A172 (cell line): ENCODE data around the gene BCKDK. TPM values are rescaled to one million over a fixed set of nuclear protein-coding genes. Genes with fewer than 3 reads are reported as not detected.
"Not testable (repeated sequence)": the region's sequence is repeated elsewhere in the genome, so short reads cannot be mapped to it uniquely, and the experiment has no call there.

ENCODE experiments used
- DNase-seq: peaks from one replicate; pipeline ENCODE4 v3.0.0-alpha.2; 2015; ENCODE audit warnings: low spot score
- total RNA-seq: library from RNA; depleted of rRNA; stranded (reverse); fragments of >200 nt; shearing (Covaris generic); gene quantifications from 2 replicates; pipeline ENCODE4 v1.2.3, GENCODE V29; 2014

The BCKDK gene
- total RNA-seq, 1 experiment from 2014 or later = 38.1 TPM

DNA sequence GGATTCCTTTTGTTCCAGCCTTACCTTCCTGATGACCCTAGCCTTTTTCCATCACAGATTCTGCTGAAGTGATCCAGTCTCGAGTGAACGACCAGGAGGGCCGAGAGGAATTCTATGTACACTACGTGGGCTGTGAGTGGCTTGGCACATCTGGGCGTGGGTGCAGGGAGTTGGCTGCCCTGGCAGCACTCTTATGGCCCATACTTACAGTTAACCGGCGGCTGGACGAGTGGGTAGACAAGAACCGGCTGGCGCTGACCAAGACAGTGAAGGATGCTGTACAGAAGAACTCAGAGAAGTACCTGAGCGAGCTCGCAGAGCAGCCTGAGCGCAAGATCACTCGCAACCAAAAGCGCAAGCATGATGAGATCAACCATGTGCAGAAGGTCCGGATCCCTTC, 11.9 kb downstream of the BCKDK start:
- no peak for DNase-seq

DNA sequence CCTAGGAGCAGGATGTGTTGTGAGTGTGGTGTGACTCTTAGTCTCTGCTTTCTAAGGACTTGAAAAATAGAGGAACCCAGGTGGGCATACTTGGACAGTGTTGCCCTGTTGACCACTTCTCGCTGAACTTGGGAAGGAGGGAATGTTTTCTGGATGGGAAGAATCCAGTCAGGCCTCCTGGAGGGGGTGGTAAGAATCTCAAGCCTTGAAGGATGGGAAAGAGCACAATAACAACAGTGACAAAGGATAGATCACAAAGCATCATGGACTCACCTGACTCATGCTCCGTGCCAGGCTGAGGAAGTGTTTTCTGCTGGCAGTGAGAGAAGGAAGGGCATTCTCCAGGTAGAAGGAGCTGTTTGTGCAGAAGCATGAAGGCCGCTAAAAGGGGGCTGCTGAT, 17.7 kb downstream of the BCKDK start:
- DNase-seq = no peak

DNA sequence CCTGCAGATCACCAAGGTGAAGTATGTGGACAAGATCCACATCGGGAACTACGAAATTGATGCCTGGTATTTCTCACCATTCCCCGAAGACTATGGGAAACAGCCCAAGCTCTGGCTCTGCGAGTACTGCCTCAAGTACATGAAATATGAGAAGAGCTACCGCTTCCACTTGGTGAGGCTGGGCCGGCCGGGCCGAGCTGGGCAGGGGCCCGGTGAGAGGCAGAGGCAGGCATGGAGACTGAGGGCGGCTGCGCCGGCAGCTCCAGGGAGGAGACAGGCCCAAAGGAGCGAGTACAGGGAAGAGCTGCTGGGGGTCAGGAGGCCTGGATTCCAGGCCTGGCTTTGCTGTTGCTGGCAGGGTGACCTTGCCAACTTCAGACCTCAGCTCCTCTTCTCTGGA, 19.0 kb downstream of the BCKDK start:
- no peak for DNase-seq

DNA sequence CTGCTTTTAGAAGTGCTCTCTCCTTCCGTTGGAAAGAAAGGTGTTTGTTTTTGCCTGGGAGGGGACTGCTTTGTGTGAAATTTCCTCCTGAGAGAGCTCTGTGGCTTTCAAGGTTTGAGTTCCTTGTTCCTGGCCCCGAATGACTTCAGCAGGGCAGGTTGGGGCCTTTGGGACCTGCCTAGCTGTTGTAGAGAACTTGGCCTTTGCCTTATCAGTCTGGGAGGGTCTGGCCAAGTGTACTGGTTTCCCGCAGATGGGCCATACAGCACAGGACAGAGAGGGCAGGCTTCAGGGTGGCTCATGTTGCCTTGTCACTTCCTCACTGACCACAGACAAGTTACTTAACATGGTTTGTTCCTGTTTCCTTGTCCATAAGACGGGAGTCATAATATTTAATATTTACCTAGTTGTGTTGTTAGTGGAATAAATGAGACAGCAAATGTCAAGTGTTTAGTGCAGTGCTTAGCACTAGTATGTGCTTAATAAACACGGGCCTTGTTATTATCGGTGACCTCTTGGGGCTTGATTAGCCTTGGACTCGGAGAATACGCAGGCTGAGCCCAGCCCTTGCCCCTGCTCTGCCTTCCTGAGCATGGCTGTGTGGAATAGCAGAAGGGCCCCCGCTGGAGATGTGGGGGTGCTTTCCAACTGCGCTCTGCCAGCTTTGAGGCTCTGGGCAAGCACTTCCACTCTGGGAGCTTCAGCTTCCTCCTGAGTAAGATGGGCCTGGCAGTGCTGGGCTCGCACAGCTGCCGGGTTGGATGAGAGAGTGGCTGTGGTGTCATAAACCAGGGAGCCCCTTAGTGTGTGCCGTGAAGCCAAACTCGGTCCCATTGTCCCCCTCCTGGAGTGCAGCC, 20.8 kb downstream of the BCKDK start:
- DNase-seq = no peak

DNA sequence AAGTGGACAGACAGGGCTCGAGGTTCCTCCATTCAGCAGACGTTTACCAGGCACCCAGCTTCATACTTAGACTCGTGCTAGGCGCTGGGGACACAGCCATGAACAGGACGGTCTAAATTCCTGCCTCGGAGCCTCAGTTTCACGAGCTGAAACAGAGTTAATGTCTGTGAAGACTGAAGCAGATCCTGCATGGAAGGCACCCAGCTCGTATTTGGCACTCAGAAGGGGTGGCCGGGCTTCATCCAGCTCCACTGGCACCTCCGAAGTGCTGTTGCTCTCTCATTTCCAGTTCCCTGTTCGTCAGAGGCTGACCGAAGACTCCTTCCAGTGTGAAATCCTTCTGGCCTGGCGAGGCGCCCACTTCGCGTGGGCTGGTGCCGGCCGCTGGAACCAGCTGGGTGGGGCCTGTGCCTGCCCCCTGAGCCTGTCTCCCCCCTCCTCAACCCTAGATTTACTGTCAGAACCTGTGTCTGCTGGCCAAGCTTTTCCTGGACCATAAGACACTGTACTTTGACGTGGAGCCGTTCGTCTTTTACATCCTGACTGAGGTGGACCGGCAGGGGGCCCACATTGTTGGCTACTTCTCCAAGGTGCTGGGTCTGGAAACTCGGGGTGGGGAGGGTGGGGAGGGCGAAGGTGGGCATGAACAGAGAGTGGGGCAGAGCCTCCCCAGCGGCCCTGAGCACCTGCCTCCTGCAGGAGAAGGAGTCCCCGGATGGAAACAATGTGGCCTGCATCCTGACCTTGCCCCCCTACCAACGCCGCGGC, 21.6 kb downstream of the BCKDK start:
- DNase-seq = no peak

DNA sequence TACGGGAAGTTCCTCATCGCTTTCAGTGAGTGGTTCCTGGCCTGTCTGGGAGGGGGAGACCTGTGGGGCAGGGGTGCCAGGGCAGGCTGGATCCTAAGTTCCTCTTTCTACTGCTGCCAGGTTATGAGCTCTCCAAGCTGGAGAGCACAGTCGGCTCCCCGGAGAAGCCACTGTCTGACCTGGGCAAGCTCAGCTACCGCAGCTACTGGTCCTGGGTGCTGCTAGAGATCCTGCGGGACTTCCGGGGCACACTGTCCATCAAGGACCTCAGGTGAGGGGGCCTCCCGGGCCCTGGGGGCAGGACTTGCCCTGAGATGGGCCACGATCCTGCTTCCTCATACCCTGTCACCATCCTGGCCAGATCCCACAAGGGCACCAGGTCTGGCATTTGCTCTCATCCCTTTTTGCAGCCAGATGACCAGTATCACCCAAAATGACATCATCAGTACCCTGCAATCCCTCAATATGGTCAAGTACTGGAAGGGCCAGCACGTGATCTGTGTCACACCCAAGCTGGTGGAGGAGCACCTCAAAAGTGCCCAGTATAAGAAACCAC, 22.2 kb downstream of the BCKDK start:
- no peak for DNase-seq

DNA sequence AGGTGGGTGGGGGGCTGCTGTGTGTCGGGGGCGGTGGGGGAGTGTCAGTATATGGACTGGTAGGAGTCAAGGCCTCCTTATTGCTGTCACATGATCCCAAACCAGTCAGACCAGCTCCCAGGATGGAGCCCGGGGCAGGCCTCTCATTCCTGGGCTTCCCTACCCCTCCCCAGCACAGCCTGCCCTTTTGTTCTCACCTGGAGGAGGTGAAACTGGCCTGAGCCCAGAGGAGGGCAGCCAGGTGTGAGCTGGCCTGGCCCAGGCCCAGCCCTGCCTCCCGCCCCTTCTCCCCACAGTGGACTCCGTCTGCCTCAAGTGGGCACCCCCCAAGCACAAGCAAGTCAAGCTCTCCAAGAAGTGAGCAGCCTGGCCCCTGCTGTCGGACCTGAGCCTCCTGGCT, 22.7 kb downstream of the BCKDK start:
- no peak for DNase-seq

DNA sequence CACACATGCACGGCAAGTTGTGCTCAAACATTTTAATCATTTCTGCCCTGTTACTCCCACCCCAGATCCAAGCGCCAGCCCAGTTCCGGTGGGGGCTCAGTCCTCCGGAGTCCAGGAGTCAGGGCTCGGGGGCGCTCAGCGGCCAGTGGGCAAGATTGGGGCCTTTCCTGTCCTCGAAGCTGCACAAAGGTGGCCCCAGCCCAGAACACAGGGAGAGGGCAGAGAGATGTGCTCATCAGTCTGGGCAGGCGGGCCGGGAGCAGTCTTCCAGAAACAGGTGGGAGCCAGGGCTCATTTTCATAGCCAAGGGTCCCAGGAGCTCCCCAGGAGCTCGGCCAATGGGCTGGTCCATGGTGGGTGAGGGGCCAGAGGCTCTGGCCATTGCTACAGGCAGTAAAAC, 23.2 kb downstream of the BCKDK start:
- DNase-seq = no peak

DNA sequence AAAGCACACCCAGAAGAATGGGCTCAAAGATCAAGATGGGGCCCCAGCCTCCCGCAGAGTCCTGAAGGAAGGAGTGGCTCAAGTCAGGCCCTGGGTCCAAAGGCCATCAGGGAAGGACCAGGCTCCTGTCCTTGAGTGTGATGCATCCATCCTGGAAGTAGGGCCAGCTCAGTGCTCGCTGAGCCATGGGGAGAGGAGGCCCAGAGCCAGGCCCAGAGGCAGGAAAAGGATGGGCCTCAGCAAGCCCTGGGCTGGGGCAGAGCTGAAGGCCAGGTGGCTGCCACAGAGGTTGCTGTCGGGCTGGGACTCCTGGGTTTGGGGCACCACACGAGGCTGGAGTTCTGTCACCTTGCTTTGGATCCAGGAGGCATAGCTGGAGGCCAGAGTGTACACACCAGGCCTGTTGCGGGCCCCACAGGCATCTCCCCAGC, 23.7 kb downstream of the BCKDK start:
- no peak for DNase-seq

DNA sequence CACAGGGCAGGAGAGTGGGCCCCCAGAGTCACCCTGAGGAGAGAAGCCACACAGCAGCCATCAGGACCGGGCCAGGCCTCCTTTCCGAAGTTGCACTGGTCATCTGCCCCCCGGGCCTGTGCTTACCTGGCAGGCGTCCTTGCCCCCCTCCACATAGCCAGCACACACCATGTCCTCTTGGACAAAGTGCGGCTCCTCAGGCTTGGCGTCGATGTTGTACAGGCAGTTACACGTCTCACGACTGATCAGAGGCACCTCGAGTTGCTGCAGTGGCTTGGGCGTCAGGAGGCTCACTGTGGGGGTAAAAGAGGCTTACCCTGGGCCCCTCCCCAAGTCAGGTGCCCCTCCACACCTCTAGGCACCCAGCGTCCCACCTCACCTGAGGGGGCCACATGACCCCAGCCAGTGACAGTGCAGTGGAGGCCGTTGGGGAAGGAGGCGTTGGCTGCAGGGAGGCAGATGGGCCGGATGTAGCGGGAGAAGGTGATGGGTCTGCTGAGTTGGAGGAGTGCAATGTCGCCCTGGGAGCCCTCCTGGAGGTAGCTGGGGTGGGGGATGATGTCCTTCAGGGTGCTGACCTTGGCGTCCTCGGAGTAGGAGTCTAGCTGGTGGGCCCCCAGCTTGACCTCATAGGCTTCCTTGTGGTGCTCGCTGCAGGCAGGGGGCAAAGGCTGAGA, 24.3 kb downstream of the BCKDK start:
- no peak for DNase-seq

DNA sequence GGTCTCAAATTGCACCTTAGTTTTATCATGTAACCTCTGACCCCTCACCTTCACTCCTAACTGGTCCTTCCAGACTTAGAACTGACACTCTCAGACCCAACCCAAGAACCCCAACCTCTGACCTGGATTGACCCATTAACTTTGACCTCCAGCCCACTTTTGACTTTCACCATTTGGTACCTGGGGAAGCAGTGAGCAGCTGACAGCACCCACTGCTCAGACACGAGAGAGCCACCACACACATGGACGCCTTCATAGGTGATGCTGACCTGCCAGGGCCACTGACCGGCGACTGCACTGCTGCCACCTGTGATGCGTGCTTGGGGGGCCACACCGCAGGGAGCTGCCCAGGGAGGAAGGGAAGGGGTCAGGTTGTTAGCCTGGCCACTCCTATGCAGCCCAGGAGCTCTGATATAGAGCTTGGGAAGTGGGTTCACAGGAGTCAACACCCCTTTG, 24.9 kb downstream of the BCKDK start:
- DNase-seq = no peak

DNA sequence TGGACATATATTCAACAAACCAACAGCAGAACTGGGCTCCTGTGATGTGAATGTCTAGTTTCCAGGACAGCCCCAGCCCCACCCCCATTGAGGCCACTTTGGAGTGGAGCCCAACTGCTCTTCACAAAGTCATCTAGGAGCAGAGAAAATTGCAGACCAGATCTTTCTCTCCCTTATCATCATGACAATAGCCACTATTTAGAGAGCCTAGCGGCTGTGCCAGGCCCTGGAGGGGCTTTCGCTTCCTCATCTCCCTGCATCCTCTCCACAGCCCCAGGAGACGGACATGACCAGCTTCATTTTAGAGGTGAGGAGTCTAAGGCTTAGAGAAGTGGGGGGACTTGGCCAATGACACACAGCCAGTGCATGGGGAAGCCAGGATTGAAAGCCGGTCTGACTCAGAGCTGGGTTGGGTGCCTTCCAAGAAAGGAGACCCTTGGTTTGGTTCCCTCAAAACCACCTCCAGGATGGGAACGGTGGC, 25.9 kb downstream of the BCKDK start:
- no peak for DNase-seq

DNA sequence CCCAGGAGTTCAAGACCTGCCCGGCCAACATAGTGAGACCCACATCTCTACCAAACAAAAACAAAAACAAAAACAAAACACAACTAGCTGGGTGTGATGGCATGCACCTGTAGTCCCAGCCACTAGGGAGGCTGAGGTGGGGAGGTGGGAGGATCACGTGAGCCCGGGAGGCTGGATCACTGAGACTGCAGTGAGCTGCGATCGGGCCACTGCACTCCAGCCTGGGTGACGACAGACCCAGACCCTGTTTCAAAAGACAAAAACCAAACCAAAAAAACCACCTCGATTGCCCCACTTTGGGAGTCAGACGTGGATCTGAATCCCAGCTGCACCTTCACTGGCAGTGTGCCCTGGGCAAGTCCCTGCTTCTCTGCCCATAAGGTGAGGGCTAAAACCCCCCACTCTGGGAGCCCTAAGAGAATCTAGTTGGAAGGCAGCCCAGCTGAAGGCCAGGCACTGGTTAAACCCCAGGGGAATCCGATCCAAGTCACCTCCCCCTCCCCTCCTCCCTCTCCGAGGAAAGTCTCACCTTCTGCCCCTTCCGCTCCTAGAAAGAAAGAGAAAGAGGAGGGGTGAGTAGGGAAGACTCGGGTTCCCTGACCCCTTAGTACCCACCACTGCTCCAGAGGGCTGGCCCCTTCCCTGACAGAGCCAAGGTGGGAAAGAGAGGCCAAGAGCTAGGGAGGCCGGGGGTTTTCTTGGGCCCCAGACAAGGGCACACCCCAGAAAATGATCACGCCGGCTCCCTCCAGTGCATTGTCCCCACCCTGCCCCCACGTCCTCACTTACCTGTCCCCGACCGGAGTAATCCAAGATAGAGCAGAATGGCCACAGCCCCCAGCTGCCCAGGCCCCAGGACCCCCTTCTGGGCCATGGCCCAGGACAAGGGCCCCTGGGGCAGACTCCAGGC, 26.7 kb downstream of the BCKDK start:
- DNase-seq = no peak

DNA sequence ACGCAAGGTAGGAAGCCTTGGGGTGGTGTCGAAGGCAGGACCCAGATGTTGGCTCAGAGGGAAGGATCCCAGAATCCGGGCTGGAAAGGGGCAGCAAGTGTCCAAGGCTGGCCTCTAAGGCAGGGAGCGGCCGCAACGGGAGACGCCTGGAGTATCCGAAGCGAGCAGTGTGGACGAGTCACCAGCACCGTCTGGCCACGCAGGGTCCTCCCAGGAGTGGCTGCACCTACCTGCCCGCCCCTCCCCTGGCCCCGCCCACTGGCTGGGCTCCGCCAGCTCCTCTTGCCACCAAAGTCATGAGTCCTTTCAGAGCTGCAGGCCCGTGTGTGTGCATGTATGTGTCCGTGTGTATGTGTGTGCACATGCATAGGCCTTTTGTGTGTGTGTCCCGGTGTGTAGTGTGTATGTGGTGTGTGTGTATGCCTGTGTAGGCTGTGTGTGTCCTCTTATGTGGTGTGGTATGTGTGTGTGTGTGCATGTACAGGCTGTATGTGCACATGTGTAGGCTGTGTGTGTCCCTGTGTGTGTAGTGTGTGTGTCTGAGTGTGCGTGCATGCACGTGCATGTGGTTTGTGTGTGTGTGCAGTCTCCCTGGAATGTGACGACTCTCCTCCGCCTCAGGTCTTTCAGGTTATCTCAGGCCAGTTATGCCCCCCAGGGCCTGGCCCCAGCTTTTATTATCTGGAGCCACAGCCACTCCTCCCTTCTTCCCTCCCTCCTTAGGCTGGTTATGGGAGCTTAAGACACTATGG, 27.5 kb downstream of the BCKDK start, which contains the start of gene PRSS8:
PRSS8 (minus strand) TSS at position 193 of the 752 bp plus-strand sequence. CDS start 229 bp downstream, outside the sequence.
- no peak for DNase-seq

DNA sequence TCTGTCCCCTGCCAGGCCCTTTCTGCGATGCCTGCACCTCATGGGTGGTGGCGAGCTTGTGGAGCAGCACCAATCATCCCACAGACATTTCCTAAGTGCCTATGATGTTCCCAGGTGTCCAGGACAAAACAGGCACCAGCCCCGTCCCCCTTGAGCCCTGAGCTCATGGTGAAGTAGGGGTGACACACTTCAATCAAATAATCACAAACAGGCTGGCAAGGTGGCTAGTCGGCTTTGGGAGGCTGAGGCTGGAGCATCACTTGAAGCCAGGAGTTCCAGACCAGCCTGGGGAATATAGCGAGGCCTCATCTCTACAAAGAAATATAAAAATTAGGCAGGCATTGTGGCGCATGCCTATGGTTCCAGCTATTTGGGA, 28.1 kb downstream of the BCKDK start:
- no peak for DNase-seq

DNA sequence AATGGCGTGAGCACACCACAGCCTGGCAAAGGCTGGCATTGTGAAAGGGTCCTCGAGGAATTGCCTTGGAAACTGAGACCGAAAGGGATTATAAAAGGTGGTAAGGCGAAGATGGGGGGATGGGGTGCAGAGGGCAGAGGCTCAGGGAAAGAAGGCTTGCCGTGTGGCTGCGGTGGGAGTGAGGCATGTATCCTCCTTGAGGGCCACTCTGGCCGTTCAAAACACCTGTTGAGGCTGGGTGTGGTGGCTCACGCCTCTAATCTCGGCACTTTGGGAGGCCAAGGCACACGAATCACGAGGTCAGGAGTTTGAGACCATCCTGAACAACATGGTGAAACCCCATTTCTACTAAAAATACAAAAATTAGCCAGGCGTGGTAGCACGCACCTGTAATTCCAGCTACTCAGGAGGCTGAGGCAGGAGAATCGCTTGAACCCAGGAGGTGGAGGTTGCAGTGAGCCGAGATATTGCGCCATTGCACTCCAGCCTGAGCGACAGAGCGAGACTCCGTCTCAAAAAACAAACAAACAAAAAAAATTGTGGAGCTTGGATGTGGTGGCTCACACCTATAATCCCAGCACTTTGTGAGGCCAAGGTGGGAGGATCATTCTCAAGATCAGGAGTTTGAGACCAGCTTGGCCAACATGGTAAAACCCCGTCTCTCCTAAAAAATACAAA, 28.8 kb downstream of the BCKDK start:
- not testable (repeated sequence) for DNase-seq

DNA sequence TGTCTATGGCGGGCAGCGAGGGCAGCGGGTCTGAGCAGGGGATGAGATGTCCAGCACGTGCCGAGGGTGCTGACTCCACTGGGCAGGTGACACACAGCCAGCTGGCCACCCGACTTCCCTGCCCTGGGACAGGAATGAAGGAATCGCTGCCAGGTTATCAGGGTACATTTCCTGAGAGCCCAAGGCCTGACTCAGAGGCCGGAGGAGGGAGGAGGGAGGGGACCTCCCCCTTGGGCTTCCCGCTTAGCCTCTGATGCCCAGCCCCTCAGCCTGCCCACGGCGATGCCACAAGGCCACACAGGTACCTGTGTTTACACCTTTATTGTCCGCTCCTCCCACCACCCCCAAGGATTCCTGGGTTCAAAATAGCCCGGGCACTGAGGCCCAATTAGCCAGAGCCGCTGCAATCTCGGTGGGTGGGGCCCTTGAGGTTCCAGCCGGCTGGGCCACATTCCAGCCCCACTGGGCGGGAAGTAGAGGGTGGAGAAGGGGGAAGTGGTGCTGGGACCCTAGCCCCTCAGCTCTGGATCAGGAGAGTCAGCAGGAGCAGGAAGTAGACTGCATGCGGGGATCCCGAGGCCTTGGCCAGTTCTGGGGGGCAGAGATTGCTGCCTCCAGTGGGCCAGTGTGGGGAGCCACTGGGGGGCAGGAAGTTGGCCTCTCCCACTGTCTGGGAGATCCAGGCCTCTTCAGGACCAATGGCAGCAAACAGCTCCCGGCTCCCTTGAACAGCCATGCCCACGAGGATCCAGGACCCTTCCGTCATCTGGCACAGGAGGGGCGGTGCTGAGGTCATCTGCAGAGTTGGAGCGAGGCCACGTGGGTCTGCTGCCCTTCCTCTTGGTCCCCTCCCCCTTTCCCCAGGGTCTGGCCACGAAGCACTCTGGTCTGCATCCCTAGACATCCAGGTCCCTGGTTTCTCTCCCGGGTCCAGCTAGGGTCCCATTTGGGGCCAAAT, 30.7 kb downstream of the BCKDK start:
- peak; percentile 97 for DNase-seq

DNA sequence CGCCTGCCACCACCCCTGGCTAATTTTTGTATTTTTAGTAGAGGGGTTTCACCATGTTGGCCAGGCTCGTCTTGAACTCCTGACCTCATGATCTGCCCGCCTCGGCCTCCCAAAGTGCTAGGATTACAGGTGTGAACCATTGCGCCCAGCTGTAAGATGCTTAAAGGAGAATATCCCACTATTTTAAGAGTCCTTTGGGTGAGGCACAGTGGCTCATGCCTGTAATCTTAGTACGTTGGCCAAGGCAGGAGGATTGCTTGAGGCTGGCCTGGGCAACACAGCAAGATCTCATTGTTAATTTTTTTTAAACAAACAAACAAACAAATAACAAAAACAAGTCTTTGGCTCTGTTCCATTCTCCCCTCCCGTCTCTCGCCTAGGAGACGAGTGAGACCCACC, 32.9 kb downstream of the BCKDK start:
- not testable (repeated sequence) for DNase-seq
